ENCODE measurements around the gene RPS21. TPM values are rescaled to one million over a fixed set of nuclear protein-coding genes. Genes with fewer than 3 reads are reported as not detected.

The RPS21 gene
- total RNA-seq, 1 experiment from 2014 or later: 2,488 TPM

GRCh38 chr20:62359491-62360121 is 27.3 kb upstream of the RPS21 start:
- CTCF ChIA-PET: interaction anchor here (1.3 to 1.9 kb wide), 2 partner anchors 9 to 23 kb away, joined by 6 to 8 read pairs; no protein-coding TSS in a partner anchor
- Histone ChIP-seq H3K4me2 (ENCODE audit: low read length) (peak overlapping the region; percentile 60), H2AFZ (ENCODE audit: low read depth, low read length, poor library complexity, severe bottlenecking) (no peak overlapping the region)

More at GRCh38 chr20:62359491-62360121, 27.3 kb upstream of the RPS21 start:
- H3K4me1 ChIP-seq (ENCODE audit: control insufficient read depth in 1 of 2, insufficient read depth in 2 of 2, low read length in 2 of 2): peaks cover 83 to 95% of the 10 kb centered on the region in 2 experiments
- H4K20me1 ChIP-seq (ENCODE audit: insufficient read depth): no peaks in the 10 kb centered on the region
- intact Hi-C loops (cut with micrococcal nuclease): loop anchor here (1.0 kb wide), 1 partner anchor 9 kb away; no protein-coding TSS in a partner anchor
- no peaks in the 10 kb centered on the region for H3K9me3 ChIP-seq (ENCODE audit: control insufficient read depth in 1 of 2, insufficient read depth in 1 of 2, low read depth in 1 of 2, low read length in 2 of 2)
- no peaks in the 10 kb centered on the region for H3K9me2 ChIP-seq (ENCODE audit: insufficient read depth)
- ATAC-seq: peak; percentile 5
- RAD21 ChIA-PET (ENCODE audit: low non-redundant PET in 1 of 2, low total read pairs in 2 of 2, uncharacterized antibody in 2 of 2, unreplicated experiment in 2 of 2): interaction anchor here in 1 of 2 experiments (1.4 kb wide), 1 partner anchor 9 kb away, joined by 3 read pairs; no protein-coding TSS in a partner anchor
- POLR2A ChIA-PET: interaction anchor here (0.9 kb wide), 1 partner anchor 10 kb away, joined by 5 read pairs; no protein-coding TSS in a partner anchor
- no peaks in the 10 kb centered on the region for H3K27me3 ChIP-seq (ENCODE audit: insufficient read depth, low read length)
- DNase-seq (ENCODE audit: low read depth, low spot score): peak; percentile 73
- H3K9ac ChIP-seq (ENCODE audit: low read length): peak overlapping the region; percentile 55
- no TSS peak for BruUV-seq (replicated peaks)
- H3K27ac ChIP-seq (ENCODE audit: low read depth, low read length): peak overlapping the region; percentile 91
- TF ChIP-seq CTCF (IDR thresholded peaks at IDR 0.05 in 2 of 3, conservative IDR thresholded peaks at IDR 0.05 in 1 of 3; ENCODE audit: borderline replicate concordance in 1 of 3, insufficient read depth in 1 of 3, low read depth in 2 of 3, low read length in 2 of 3) (no peak), POLR2AphosphoS5 (IDR thresholded peaks at IDR 0.05; ENCODE audit: low read depth, low read length) (peak; percentile 27; the same call in 1 of the 2 replicates), MAX (IDR thresholded peaks at IDR 0.05) (no peak), RAD21 (IDR thresholded peaks at IDR 0.05; ENCODE audit: low read depth) (no peak), TCF7L2 (IDR thresholded peaks at IDR 0.05; ENCODE audit: borderline replicate concordance, extremely low read depth, insufficient read depth, insufficient read length) (peak; percentile 22), EZH2 (IDR thresholded peaks at IDR 0.05) (no peak), YY1 (IDR thresholded peaks at IDR 0.05; ENCODE audit: extremely low read depth, insufficient replicate concordance, low read depth, low read length) (no peak)
- TF ChIP-seq, protein P1, sequence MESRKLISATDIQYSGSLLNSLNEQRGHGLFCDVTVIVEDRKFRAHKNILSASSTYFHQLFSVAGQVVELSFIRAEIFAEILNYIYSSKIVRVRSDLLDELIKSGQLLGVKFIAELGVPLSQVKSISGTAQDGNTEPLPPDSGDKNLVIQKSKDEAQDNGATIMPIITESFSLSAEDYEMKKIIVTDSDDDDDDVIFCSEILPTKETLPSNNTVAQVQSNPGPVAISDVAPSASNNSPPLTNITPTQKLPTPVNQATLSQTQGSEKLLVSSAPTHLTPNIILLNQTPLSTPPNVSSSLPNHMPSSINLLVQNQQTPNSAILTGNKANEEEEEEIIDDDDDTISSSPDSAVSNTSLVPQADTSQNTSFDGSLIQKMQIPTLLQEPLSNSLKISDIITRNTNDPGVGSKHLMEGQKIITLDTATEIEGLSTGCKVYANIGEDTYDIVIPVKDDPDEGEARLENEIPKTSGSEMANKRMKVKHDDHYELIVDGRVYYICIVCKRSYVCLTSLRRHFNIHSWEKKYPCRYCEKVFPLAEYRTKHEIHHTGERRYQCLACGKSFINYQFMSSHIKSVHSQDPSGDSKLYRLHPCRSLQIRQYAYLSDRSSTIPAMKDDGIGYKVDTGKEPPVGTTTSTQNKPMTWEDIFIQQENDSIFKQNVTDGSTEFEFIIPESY (IDR thresholded peaks at IDR 0.05; ENCODE audit: extremely low read depth, insufficient replicate concordance, low read length): peak; percentile 19
- TF ChIP-seq, protein P2, sequence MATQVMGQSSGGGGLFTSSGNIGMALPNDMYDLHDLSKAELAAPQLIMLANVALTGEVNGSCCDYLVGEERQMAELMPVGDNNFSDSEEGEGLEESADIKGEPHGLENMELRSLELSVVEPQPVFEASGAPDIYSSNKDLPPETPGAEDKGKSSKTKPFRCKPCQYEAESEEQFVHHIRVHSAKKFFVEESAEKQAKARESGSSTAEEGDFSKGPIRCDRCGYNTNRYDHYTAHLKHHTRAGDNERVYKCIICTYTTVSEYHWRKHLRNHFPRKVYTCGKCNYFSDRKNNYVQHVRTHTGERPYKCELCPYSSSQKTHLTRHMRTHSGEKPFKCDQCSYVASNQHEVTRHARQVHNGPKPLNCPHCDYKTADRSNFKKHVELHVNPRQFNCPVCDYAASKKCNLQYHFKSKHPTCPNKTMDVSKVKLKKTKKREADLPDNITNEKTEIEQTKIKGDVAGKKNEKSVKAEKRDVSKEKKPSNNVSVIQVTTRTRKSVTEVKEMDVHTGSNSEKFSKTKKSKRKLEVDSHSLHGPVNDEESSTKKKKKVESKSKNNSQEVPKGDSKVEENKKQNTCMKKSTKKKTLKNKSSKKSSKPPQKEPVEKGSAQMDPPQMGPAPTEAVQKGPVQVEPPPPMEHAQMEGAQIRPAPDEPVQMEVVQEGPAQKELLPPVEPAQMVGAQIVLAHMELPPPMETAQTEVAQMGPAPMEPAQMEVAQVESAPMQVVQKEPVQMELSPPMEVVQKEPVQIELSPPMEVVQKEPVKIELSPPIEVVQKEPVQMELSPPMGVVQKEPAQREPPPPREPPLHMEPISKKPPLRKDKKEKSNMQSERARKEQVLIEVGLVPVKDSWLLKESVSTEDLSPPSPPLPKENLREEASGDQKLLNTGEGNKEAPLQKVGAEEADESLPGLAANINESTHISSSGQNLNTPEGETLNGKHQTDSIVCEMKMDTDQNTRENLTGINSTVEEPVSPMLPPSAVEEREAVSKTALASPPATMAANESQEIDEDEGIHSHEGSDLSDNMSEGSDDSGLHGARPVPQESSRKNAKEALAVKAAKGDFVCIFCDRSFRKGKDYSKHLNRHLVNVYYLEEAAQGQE (IDR thresholded peaks at IDR 0.05; ENCODE audit: low read depth): no peak
- peaks cover 0 to 5% of the 10 kb centered on the region in 2 experiments; a peak in 2 of 4 replicates for H3K36me3 ChIP-seq (ENCODE audit: control insufficient read depth in 1 of 2, insufficient read depth in 2 of 2, low read length in 2 of 2)
- H3K79me2 ChIP-seq (ENCODE audit: insufficient read depth, low read length): peaks cover 94% of the 10 kb centered on the region
- 0 out of 4 replicates have a peak overlapping the region, but pooled peaks of 1 of the 2 experiments have one; percentile 11 for H3K4me3 ChIP-seq (replicated peaks in 1 of 2; ENCODE audit: low read depth in 1 of 2, low read length in 2 of 2)

All from HCT116 (cell line).